HepG2 (cell line): ENCODE data around the gene FGFR2. TPM values are rescaled to one million over a fixed set of nuclear protein-coding genes. Genes with fewer than 3 reads are reported as not detected.

Experiments
- ATAC-seq: fragments of 200-7000 bp; cut with Tn5 transposase; 3 replicates; pipeline ENCODE4 v1.9.1; 2020; ENCODE audit warnings: mild to moderate bottlenecking, moderate library complexity
- BruUV-seq: library from RNA; stranded (reverse); fragments of 400-500 nt; replicated peaks from 2 replicates; lab custom pipeline; 2021; lab: Mats Ljungman, UMichigan
- CTCF ChIA-PET: fragments of 300-600 bp; formaldehyde crosslinking; extraction: SDS; loops from one replicate; lab custom pipeline; 2021; ENCODE audit warnings: low total read pairs, inconsistent platforms, low intra/inter-chr PET ratio; lab: Yijun Ruan, JAX
- POLR2A ChIA-PET: fragments of 350-600 bp; sonication (Branson Sonifier 250); formaldehyde crosslinking; loops from one replicate; lab custom pipeline; 2020; ENCODE audit warnings: antibody characterized with exemption, inconsistent platforms; lab: Yijun Ruan, JAX
- DNase-seq: peaks from one replicate; pipeline ENCODE4 v3.0.0-alpha.2; 2015; ENCODE audit warnings: low spot score
- FAIRE-seq: peaks from 3 replicates; lab custom pipeline; 2011; peaks lifted over from hg19 to GRCh38; lab: Jason Lieb, UNC
- H2AFZ ChIP-seq: one replicate; pipeline ENCODE4 v1.6.1; 2011; ENCODE audit warnings: low read length, inconsistent platforms
- H3K27ac ChIP-seq: fragments of 300-600 bp; 3 replicates; pipeline ENCODE4 v1.8.0; 2011; ENCODE audit warnings: mixed run types, mild to moderate bottlenecking, mixed read lengths, low read length, inconsistent platforms; ENCODE audit not compliant: insufficient read depth; ENCODE audit errors: extremely low read length
- H3K27me3 ChIP-seq, 2 experiments: fragments of 200-600 bp in 1 of 2; 2 replicates in 1 of 2; 3 replicates in 1 of 2; pipeline versions ENCODE4 v1.6.0 to v1.8.0; 2011; ENCODE audit warnings: low read length in 2 of 2, mild to moderate bottlenecking in 2 of 2, moderate library complexity in 2 of 2, inconsistent platforms in 1 of 2; ENCODE audit not compliant: insufficient read depth in 2 of 2, control insufficient read depth in 1 of 2
- H3K36me3 ChIP-seq, 2 experiments: fragments of 200-600 bp in 1 of 2; replicated peaks in 1 of 2; 2 replicates in 1 of 2; 3 replicates in 1 of 2; pipeline versions ENCODE4 v1.5.1 to v1.8.0; 2011; ENCODE audit warnings: low read length in 2 of 2, inconsistent platforms in 1 of 2; ENCODE audit not compliant: insufficient read depth in 2 of 2, control insufficient read depth in 1 of 2
- H3K4me1 ChIP-seq: 2 replicates; pipeline ENCODE4 v1.5.1; 2012; ENCODE audit warnings: low read length, inconsistent platforms; ENCODE audit not compliant: insufficient read depth
- H3K4me2 ChIP-seq: 2 replicates; pipeline ENCODE4 v1.6.0; 2011; ENCODE audit warnings: low read depth, low read length, inconsistent platforms
- H3K4me3 ChIP-seq, 3 experiments: fragments of 200-600 bp in 1 of 3; sonication (generic), shearing (Covaris generic) in 1 of 3; replicated peaks in 1 of 3; 2 replicates each; pipeline ENCODE4 v1.5.1; 2011 to 2016; ENCODE audit warnings: low read length in 3 of 3, inconsistent platforms in 2 of 3, low read depth in 2 of 3, mild to moderate bottlenecking in 2 of 3, control low read depth in 1 of 3, mixed read lengths in 1 of 3; ENCODE audit not compliant: insufficient read depth in 1 of 3
- H3K79me2 ChIP-seq: one replicate; pipeline ENCODE4 v1.6.1; 2011; ENCODE audit warnings: low read length, inconsistent platforms; ENCODE audit not compliant: insufficient read depth
- H3K9ac ChIP-seq: 2 replicates; pipeline ENCODE4 v1.6.0; 2011; ENCODE audit warnings: mild to moderate bottlenecking, low read depth, low read length, inconsistent platforms; ENCODE audit not compliant: insufficient read depth
- H3K9me3 ChIP-seq: 2 replicates; pipeline ENCODE4 v1.5.1; 2012; ENCODE audit warnings: mild to moderate bottlenecking, low read length
- H4K20me1 ChIP-seq: 2 replicates; pipeline ENCODE4 v1.6.0; 2011; ENCODE audit warnings: inconsistent platforms, mild to moderate bottlenecking, low read length, moderate library complexity; ENCODE audit not compliant: insufficient read depth
- CENPT ChIP-seq: sonication (generic); formaldehyde crosslinking; IDR thresholded peaks from 2 replicates; pipeline ENCODE4 v1.8.0; 2022; ENCODE audit warnings: low read depth, mild to moderate bottlenecking, moderate library complexity, missing genetic modification reagents
- CHCHD3 ChIP-seq: sonication (generic); formaldehyde crosslinking; IDR thresholded peaks from 2 replicates; pipeline ENCODE4 v1.8.0; 2022; ENCODE audit warnings: mild to moderate bottlenecking, missing genetic modification reagents, moderate library complexity
- FOXA1 ChIP-seq, 2 experiments: fragments of 450-650 bp in 1 of 2; sonication (generic) in 1 of 2; formaldehyde crosslinking in 1 of 2; IDR thresholded peaks; 2 replicates each; pipeline versions ENCODE4 v1.4.0 to v1.6.1; 2016 to 2020; ENCODE audit warnings: missing genetic modification reagents in 1 of 2
- GABPB1 ChIP-seq: IDR thresholded peaks from 2 replicates; pipeline ENCODE4 v1.6.1; 2016; ENCODE audit warnings: mild to moderate bottlenecking, missing genetic modification reagents, moderate library complexity, missing compliant biosample characterization
- HNF4G ChIP-seq, 2 experiments: sonication (generic) in 1 of 2; formaldehyde crosslinking in 1 of 2; IDR thresholded peaks; 2 replicates each; pipeline versions ENCODE4 v1.4.0 to v1.6.1; 2011 to 2020; ENCODE audit warnings: borderline replicate concordance in 2 of 2, low read depth in 2 of 2, mild to moderate bottlenecking in 2 of 2, low read length in 1 of 2, missing genetic modification reagents in 1 of 2, moderate library complexity in 1 of 2
- KAT2B ChIP-seq: fragments of 150-350 bp; IDR thresholded peaks from 2 replicates; pipeline ENCODE4 v1.6.1; 2014; ENCODE audit warnings: low read depth, low read length, borderline replicate concordance
- NFATC3 ChIP-seq: sonication (generic); formaldehyde crosslinking; IDR thresholded peaks from 2 replicates; pipeline ENCODE4 v1.5.1; 2020; ENCODE audit warnings: mild to moderate bottlenecking, missing genetic modification reagents
- YEATS4 ChIP-seq: sonication (generic); formaldehyde crosslinking; IDR thresholded peaks from 2 replicates; pipeline ENCODE4 v1.4.0; 2020; ENCODE audit warnings: missing genetic modification reagents, borderline replicate concordance
- ZMYM2 ChIP-seq: sonication (generic); formaldehyde crosslinking; IDR thresholded peaks from 2 replicates; pipeline ENCODE4 v1.8.0; 2022; ENCODE audit warnings: mild to moderate bottlenecking, missing genetic modification reagents
- ZNF264 ChIP-seq: sonication (generic); formaldehyde crosslinking; IDR thresholded peaks from 2 replicates; pipeline ENCODE4 v1.4.0; 2020; ENCODE audit warnings: missing genetic modification reagents
- ZNF326 ChIP-seq: sonication (generic); formaldehyde crosslinking; IDR thresholded peaks from 2 replicates; pipeline ENCODE4 v1.4.0; 2020; ENCODE audit warnings: missing genetic modification reagents, borderline replicate concordance
- ZNF331 ChIP-seq: sonication (generic); formaldehyde crosslinking; IDR thresholded peaks from 2 replicates; pipeline ENCODE4 v1.4.0; 2020; ENCODE audit warnings: missing genetic modification reagents
- ZNF460 ChIP-seq: sonication (generic); formaldehyde crosslinking; IDR thresholded peaks from 2 replicates; pipeline ENCODE4 v1.5.1; 2020; ENCODE audit warnings: missing genetic modification reagents, mild to moderate bottlenecking, borderline replicate concordance
- WGBS: methylation state at CpG from one replicate; pipeline ENCODE4 v1.1.6; 2017; ENCODE audit warnings: low lambda C conversion rate; 5-methylcytosine and 5-hydroxymethylcytosine counted together
- in situ Hi-C: cut with HindIII; loops from 2 replicates; pipeline ENCODE4 v1.10.0; 2017; ENCODE audit warnings: low pct_unique_long_range_greater_than_20kb; ENCODE audit not compliant: extremely low pct_ligation_motif_present
- intact Hi-C: fragments of 100-400 bp; cut with micrococcal nuclease; formaldehyde crosslinking; loops from one replicate; pipeline ENCODE4 v1.10.0; 2022; ENCODE audit not compliant: unreplicated experiment
- polyA plus RNA-seq, 8 experiments: library from polyadenylated mRNA; depleted of rRNA in 3 of 8; stranded (reverse) in 7 of 8; unstranded in 1 of 8; fragments of >200 nt; fragmentation: Illumina TruSeq in 4 of 8; extraction: Trizol in 4 of 8; gene quantifications; 2 replicates each; pipeline versions ENCODE4 v1.2.1 to v1.2.3, GENCODE V29; 2011 to 2016; ENCODE audit warnings: low read depth in 4 of 8, missing spikeins in 1 of 8, mixed read lengths in 1 of 8; ENCODE audit not compliant: insufficient read depth in 1 of 8
- total RNA-seq, 5 experiments: library from RNA; depleted of rRNA; stranded (reverse); fragments of >200 nt; fragmentation: Illumina TruSeq; extraction: Trizol; gene quantifications; 2 replicates each; pipeline ENCODE4 v1.2.3, GENCODE V29; 2016; ENCODE audit warnings: low read depth in 1 of 5
- TF ChIP-seq, protein P1 (sequence below): sonication (generic); formaldehyde crosslinking; IDR thresholded peaks from 2 replicates; pipeline ENCODE4 v1.9.0; 2022; ENCODE audit warnings: low read depth, missing genetic modification reagents
- TF ChIP-seq, protein P2 (sequence below): sonication (generic); formaldehyde crosslinking; IDR thresholded peaks from 2 replicates; pipeline ENCODE4 v1.4.0; 2020; ENCODE audit warnings: missing genetic modification reagents, mild to moderate bottlenecking, borderline replicate concordance
- TF ChIP-seq, protein P3 (sequence below): IDR thresholded peaks from 2 replicates; pipeline ENCODE4 v1.6.1; 2012; ENCODE audit warnings: low read depth, low read length, improper control_type of control experiment

Gene FGFR2
- total and polyA plus RNA-seq, 2 of the 13 experiments (the other 11 are each of a cell fraction or from before 2014, with no cell fraction given) = 1.6 to 2.6 TPM

DNA sequence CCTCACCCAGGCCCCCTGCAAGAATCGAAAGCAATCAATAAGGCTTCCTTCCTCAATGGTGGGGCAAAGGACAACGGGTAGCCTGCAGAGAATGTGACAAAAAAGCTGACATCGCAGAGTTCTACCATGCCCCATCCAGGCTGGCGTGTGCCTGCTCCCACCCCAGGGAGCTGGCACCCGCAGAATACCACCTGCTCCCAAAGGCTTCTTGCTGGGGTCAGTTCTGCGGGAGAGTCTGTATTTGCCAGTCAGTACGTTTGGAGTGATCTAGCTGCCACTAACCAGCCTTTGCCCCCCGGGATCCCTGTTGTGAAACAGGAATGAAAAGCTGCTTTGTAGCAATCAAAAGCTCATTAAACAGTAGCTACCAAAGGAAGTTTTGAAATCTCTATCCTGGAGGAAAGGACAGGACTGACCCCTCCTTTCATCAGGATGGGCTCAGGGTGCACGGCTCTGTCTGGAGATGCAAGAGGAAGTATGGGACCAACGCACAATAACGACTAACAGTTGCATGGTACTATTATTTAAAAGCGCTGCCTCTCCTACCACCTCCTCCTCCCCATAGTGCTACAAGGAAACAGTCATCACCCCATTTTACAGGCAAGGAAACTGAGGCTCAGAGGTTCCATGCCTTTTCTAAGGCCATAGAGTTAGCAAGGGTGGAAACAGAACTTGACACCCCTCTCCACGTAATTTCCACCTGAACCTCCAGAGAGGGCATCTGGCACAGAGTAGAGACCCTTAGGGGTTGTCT lies 67.0 kb downstream of the FGFR2 start:
- BruUV-seq = no TSS peak
- no peaks in the 10 kb centered on the region for H3K79me2 ChIP-seq
- intact Hi-C loops = loop anchor here (1.0 to 2.0 kb wide), 2 partner anchors 8 to 66 kb away; no protein-coding TSS in a partner anchor
- H3K4me2 ChIP-seq = peak overlapping the region; percentile 80
- 8% methylated on average over 12 of the region's 13 CpGs for WGBS
- peak; percentile 84 for DNase-seq
- H3K9ac ChIP-seq = peak overlapping the region; percentile 51
- H4K20me1 ChIP-seq = no peaks in the 10 kb centered on the region
- H2AFZ ChIP-seq = no peak overlapping the region
- CTCF ChIA-PET = no interaction called here
- peak; percentile 85 for FAIRE-seq
- POLR2A ChIA-PET = interaction anchor here (1.4 to 2.0 kb wide), 2 partner anchors 8 to 488 kb away, joined by 3 to 8 read pairs; no protein-coding TSS in a partner anchor
- peak; percentile 87 for ATAC-seq
- in situ Hi-C loops = no loop called here
- H3K27ac ChIP-seq = peak overlapping the region; percentile 78
- peaks cover 73% of the 10 kb centered on the region for H3K4me1 ChIP-seq
- H3K4me3 ChIP-seq = peak overlapping the region; percentile 29 to 58 (median 44)
- no peaks in the 10 kb centered on the region for H3K27me3 ChIP-seq
- no peaks in the 10 kb centered on the region for H3K9me3 ChIP-seq
- H3K36me3 ChIP-seq = no peaks in the 10 kb centered on the region
- TF ChIP-seq HNF4G (IDR thresholded peaks at IDR 0.05; ENCODE audit: borderline replicate concordance, low read depth, low read length) = peak; percentile 68
- TF ChIP-seq HNF4G (CRISPR knock-in tag; IDR thresholded peaks at IDR 0.05; ENCODE audit: borderline replicate concordance, low read depth) = no peak
- TF ChIP-seq FOXA1 (IDR thresholded peaks at IDR 0.05) = no peak
- TF ChIP-seq FOXA1 (CRISPR knock-in tag; IDR thresholded peaks at IDR 0.05) = no peak
- no peak for TF ChIP-seq CHCHD3 (CRISPR knock-in tag)
- TF ChIP-seq, protein P1, sequence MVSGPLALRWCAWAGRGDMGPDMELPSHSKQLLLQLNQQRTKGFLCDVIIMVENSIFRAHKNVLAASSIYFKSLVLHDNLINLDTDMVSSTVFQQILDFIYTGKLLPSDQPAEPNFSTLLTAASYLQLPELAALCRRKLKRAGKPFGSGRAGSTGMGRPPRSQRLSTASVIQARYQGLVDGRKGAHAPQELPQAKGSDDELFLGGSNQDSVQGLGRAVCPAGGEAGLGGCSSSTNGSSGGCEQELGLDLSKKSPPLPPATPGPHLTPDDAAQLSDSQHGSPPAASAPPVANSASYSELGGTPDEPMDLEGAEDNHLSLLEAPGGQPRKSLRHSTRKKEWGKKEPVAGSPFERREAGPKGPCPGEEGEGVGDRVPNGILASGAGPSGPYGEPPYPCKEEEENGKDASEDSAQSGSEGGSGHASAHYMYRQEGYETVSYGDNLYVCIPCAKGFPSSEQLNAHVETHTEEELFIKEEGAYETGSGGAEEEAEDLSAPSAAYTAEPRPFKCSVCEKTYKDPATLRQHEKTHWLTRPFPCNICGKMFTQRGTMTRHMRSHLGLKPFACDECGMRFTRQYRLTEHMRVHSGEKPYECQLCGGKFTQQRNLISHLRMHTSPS (CRISPR knock-in tag) = peak; percentile 81; the same call in 1 of the 2 replicates
- no peak for TF ChIP-seq GABPB1 (CRISPR knock-in tag)
- no peak for TF ChIP-seq YEATS4
- TF ChIP-seq KAT2B = peak; percentile 77
- TF ChIP-seq CENPT (CRISPR knock-in tag) = no peak
- TF ChIP-seq ZMYM2 (CRISPR knock-in tag) = 0 out of 2 replicates have a peak, but pooled peaks have one; percentile 43
- TF ChIP-seq, protein P2, sequence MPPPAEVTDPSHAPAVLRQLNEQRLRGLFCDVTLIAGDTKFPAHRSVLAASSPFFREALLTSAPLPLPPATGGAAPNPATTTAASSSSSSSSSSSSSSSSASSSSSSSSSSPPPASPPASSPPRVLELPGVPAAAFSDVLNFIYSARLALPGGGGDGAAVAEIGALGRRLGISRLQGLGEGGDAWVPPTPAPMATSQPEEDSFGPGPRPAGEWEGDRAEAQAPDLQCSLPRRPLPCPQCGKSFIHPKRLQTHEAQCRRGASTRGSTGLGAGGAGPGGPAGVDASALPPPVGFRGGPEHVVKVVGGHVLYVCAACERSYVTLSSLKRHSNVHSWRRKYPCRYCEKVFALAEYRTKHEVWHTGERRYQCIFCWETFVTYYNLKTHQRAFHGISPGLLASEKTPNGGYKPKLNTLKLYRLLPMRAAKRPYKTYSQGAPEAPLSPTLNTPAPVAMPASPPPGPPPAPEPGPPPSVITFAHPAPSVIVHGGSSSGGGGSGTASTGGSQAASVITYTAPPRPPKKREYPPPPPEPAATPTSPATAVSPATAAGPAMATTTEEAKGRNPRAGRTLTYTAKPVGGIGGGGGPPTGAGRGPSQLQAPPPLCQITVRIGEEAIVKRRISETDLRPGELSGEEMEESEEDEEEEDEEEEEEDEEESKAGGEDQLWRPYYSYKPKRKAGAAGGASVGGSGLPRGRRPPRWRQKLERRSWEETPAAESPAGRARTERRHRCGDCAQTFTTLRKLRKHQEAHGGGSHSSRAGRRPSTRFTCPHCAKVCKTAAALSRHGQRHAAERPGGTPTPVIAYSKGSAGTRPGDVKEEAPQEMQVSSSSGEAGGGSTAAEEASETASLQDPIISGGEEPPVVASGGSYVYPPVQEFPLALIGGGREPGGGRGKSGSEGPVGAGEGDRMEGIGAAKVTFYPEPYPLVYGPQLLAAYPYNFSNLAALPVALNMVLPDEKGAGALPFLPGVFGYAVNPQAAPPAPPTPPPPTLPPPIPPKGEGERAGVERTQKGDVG = 0 out of 2 replicates have a peak, but pooled peaks have one; percentile 23
- 0 out of 2 replicates have a peak, but pooled peaks have one; percentile 35 for TF ChIP-seq ZNF264 (CRISPR knock-in tag)
- no peak for TF ChIP-seq NFATC3 (CRISPR knock-in tag)
- no peak for TF ChIP-seq ZNF460 (CRISPR knock-in tag)
- no peak for TF ChIP-seq ZNF326 (CRISPR knock-in tag)
- TF ChIP-seq, protein P3, sequence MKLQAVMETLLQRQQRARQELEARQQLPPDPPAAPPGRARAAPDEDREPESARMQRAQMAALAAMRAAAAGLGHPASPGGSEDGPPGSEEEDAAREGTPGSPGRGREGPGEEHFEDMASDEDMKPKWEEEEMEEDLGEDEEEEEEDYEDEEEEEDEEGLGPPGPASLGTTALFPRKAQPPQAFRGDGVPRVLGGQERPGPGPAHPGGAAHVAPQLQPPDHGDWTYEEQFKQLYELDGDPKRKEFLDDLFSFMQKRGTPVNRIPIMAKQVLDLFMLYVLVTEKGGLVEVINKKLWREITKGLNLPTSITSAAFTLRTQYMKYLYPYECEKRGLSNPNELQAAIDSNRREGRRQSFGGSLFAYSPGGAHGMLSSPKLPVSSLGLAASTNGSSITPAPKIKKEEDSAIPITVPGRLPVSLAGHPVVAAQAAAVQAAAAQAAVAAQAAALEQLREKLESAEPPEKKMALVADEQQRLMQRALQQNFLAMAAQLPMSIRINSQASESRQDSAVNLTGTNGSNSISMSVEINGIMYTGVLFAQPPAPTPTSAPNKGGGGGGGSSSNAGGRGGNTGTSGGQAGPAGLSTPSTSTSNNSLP = peak; percentile 63
- TF ChIP-seq ZNF331 (CRISPR knock-in tag) = peak; percentile 55; the same call in 1 of the 2 replicates
